Type B pancreatic cell (in vitro differentiated cells): ENCODE measurements around the gene ZNF516. TPM values are rescaled to one million over a fixed set of nuclear protein-coding genes. Genes with fewer than 3 reads are reported as not detected.

Experiments
- DNase-seq: peaks from one replicate; pipeline ENCODE4 v3.0.0; 2021; ENCODE audit warnings: mixed read lengths; ENCODE audit not compliant: unreplicated experiment; ENCODE audit errors: extremely low spot score
- H3K27ac Mint-ChIP-seq: 2 replicates; pipeline ENCODE4 v1.8.0; 2021; ENCODE audit warnings: mild to moderate bottlenecking, mixed read lengths
- H3K27me3 Mint-ChIP-seq: 2 replicates; pipeline ENCODE4 v1.8.0; 2021; ENCODE audit warnings: mixed read lengths
- H3K36me3 Mint-ChIP-seq: 2 replicates; pipeline ENCODE4 v1.8.0; 2021; ENCODE audit warnings: mixed read lengths
- H3K4me1 Mint-ChIP-seq: one replicate; pipeline ENCODE4 v1.8.0; 2021; ENCODE audit warnings: mixed read lengths; ENCODE audit not compliant: unreplicated experiment
- H3K4me3 Mint-ChIP-seq: 2 replicates; pipeline ENCODE4 v1.8.0; 2021; ENCODE audit warnings: mild to moderate bottlenecking, mixed read lengths
- H3K9me3 Mint-ChIP-seq: 2 replicates; pipeline ENCODE4 v1.8.0; 2021; ENCODE audit warnings: mixed read lengths
- CTCF ChIP-seq: fragments of 200-600 bp; sonication (generic); conservative IDR thresholded peaks from 2 replicates; pipeline ENCODE4 v1.5.0; 2021; ENCODE audit warnings: antibody characterized with exemption, mild to moderate bottlenecking
- total RNA-seq: library from RNA; stranded (reverse); gene quantifications from 2 replicates; pipeline ENCODE4 v1.2.1, GENCODE V29; 2021; ENCODE audit warnings: low replicate concordance

Gene ZNF516
- total RNA-seq, 1 donor from 2014 or later, result 71.2 TPM

GRCh38 chr18:76422121-76422520, 72.9 kb downstream of the ZNF516 start:
- Mint-ChIP-seq H3K9me3 (no peaks in the 10 kb centered on the region), H3K36me3 (peaks cover 4% of the 10 kb centered on the region), H3K27me3 (no peaks in the 10 kb centered on the region), H3K4me3 (no peak overlapping the region), H3K4me1 (peaks cover 49% of the 10 kb centered on the region), H3K27ac (peak overlapping the region; percentile 54)
- TF ChIP-seq CTCF, result no peak
- DNase-seq, result no peak

- Mint-ChIP-seq H3K27me3 (no peaks in the 10 kb centered on the region), H3K4me3 (peak overlapping the region; percentile 7), H3K36me3 (peaks cover 4% of the 10 kb centered on the region), H3K9me3 (no peaks in the 10 kb centered on the region), H3K27ac (peak overlapping the region; percentile 54), H3K4me1 (peaks cover 54% of the 10 kb centered on the region)
- TF ChIP-seq CTCF, result no peak
- no peak for DNase-seq
Measured at GRCh38 chr18:76421685-76422078, 73.4 kb downstream of the ZNF516 start.

DNA sequence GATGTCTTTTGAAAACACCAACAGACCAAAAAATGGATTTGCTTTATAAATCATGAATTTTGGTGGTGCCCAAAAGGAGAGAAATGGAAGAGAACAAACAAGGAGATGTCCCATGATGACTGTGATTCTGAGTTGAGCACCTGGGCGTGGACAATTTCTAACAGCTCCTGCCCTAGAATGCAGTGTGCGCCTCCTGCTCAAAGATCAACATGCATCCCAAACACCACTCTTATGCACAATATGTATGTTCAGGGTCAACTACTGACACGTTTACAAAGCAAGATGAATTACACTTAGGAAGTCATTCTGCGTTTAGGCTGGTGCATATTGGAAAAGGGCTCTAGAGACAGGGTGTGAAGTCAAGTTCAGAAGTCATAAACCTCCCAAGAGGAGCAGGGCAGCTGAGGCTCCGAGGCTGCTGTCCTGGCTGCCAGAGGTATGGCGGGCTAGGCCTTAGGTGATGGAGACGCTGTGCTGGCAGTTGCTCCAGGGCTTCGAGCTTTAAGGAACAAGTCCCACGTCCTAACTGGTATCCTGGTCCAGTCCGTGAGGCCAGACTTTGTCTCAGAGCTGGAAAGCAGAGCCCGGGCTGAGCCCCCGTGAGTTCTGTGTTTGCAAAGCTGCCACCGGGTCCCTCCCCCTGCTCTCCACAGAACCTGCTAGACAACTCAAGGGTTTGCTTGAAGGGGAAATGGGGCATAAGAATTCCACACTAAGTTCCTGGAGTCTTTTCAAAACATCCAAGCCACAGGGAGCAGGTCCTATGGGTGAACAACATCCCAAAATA, 74.0 kb downstream of the ZNF516 start:
- Mint-ChIP-seq H3K4me1 (peaks cover 55% of the 10 kb centered on the region), H3K4me3 (peak overlapping the region; percentile 7), H3K36me3 (peaks cover 4% of the 10 kb centered on the region), H3K27ac (peak overlapping the region; percentile 54), H3K27me3 (no peaks in the 10 kb centered on the region), H3K9me3 (no peaks in the 10 kb centered on the region)
- no peak for TF ChIP-seq CTCF
- no peak for DNase-seq

- Mint-ChIP-seq H3K36me3 (peaks cover 4% of the 10 kb centered on the region), H3K4me3 (no peak overlapping the region), H3K9me3 (no peaks in the 10 kb centered on the region), H3K4me1 (peaks cover 44% of the 10 kb centered on the region), H3K27ac (no peak overlapping the region), H3K27me3 (no peaks in the 10 kb centered on the region)
- TF ChIP-seq CTCF, result no peak
- no peak for DNase-seq
Measured at GRCh38 chr18:76419811-76420210, 75.2 kb downstream of the ZNF516 start.

GRCh38 chr18:76416911-76417310, 78.1 kb downstream of the ZNF516 start:
- Mint-ChIP-seq H3K4me1 (peaks cover 30% of the 10 kb centered on the region), H3K4me3 (peak overlapping the region; percentile 33), H3K36me3 (peaks cover 11% of the 10 kb centered on the region), H3K27me3 (no peaks in the 10 kb centered on the region), H3K9me3 (no peaks in the 10 kb centered on the region), H3K27ac (no peak overlapping the region)
- TF ChIP-seq CTCF, result no peak
- DNase-seq, result no peak
